ENCODE results near the gene NOD1. TPM values are rescaled to one million over a fixed set of nuclear protein-coding genes. Genes with fewer than 3 reads are reported as not detected.

Gene NOD1
- total and polyA plus RNA-seq, 2 experiments from 2014 or later, result 5.9 to 11.1 TPM

DNA sequence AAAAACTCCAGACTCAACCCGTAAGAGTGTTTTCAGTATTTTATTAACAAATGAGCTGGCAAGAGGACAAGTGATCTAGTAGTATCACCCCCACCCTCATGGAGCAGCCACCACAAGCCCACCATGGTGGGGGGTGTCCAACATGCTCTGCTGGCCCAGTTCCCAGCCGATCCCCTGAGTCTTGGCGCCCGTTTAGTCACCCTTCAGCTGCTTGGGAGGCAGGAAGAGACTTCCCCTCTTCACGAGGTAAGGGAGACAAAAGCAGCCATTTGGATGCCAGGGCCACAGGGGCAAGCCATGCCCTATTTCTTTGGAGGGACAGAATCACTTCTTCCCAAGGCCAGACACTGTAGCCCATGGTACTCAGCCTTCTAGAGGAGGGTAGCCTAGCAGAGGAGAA lies 54.1 kb downstream of the NOD1 start:
- H3K27me3 ChIP-seq (replicated peaks; ENCODE audit: insufficient read depth), result no peaks in the 10 kb centered on the region
- H4K20me1 ChIP-seq (ENCODE audit: insufficient read depth), result no peaks in the 10 kb centered on the region
- no peaks in the 10 kb centered on the region for H3K4me1 ChIP-seq (ENCODE audit: insufficient read depth)
- TF ChIP-seq EZH2phosphoT487 (IDR thresholded peaks at IDR 0.05; ENCODE audit: insufficient read depth, low read depth) (no peak), EZH2 (IDR thresholded peaks at IDR 0.05; ENCODE audit: insufficient read depth, poor library complexity, severe bottlenecking) (no peak)
- WGBS, 2 experiments (ENCODE audit: low coverage in 1 of 2, low lambda C conversion rate in 2 of 2, missing lambda C conversion rate in 2 of 2), result 80 to 81% methylated on average over 5 of the region's 5 CpGs
- DNase-seq, result no peak
- H3F3A ChIP-seq (ENCODE audit: insufficient read depth), result 0 out of 2 replicates have a peak, but pooled peaks cover 9% of the 10 kb centered on the region
- H3K9me3 ChIP-seq (ENCODE audit: low read depth), result no peaks in the 10 kb centered on the region
- no peak overlapping the region for H3K4me2 ChIP-seq (ENCODE audit: unreplicated experiment)
- H3K9me2 ChIP-seq (ENCODE audit: insufficient read depth), result no peaks in the 10 kb centered on the region
- H2AFZ ChIP-seq, result no peak overlapping the region
- in situ Hi-C loops (cut with MboI), result loop anchor here (25.0 kb wide), 1 partner anchor 262 kb away; no protein-coding TSS in a partner anchor
- no peak overlapping the region for H3K4me3 ChIP-seq
- 0 out of 2 replicates have a peak, but pooled peaks cover 7% of the 10 kb centered on the region for H3K36me3 ChIP-seq (ENCODE audit: low read depth)
- H3K27ac ChIP-seq, result no peak overlapping the region
- no peak overlapping the region for H3K9ac ChIP-seq
- no peaks in the 10 kb centered on the region for H3K79me2 ChIP-seq (ENCODE audit: insufficient read depth)

GRCh38 chr7:30423788-30424505 lies 54.6 kb downstream of the NOD1 start:
- H3K27ac ChIP-seq, result no peak overlapping the region
- DNase-seq, result no peak
- no peaks in the 10 kb centered on the region for H3K4me1 ChIP-seq (ENCODE audit: insufficient read depth)
- no peak overlapping the region for H3K4me2 ChIP-seq (ENCODE audit: unreplicated experiment)
- no peaks in the 10 kb centered on the region for H3K9me2 ChIP-seq (ENCODE audit: insufficient read depth)
- 97 to 98% methylated on average over 14 of the region's 14 CpGs for WGBS, 2 experiments (ENCODE audit: low coverage in 1 of 2, low lambda C conversion rate in 2 of 2, missing lambda C conversion rate in 2 of 2)
- H3K27me3 ChIP-seq (replicated peaks; ENCODE audit: insufficient read depth), result no peaks in the 10 kb centered on the region
- H3K9ac ChIP-seq, result no peak overlapping the region
- H3K4me3 ChIP-seq, result no peak overlapping the region
- TF ChIP-seq EZH2phosphoT487 (IDR thresholded peaks at IDR 0.05; ENCODE audit: insufficient read depth, low read depth) (no peak), EZH2 (IDR thresholded peaks at IDR 0.05; ENCODE audit: insufficient read depth, poor library complexity, severe bottlenecking) (no peak)
- in situ Hi-C loops (cut with MboI), result loop anchor here (25.0 kb wide), 1 partner anchor 262 kb away; no protein-coding TSS in a partner anchor
- H3F3A ChIP-seq (ENCODE audit: insufficient read depth), result 0 out of 2 replicates have a peak, but pooled peaks cover 9% of the 10 kb centered on the region
- 0 out of 2 replicates have a peak, but pooled peaks cover 7% of the 10 kb centered on the region for H3K36me3 ChIP-seq (ENCODE audit: low read depth)
- H3K79me2 ChIP-seq (ENCODE audit: insufficient read depth), result no peaks in the 10 kb centered on the region
- no peak overlapping the region for H2AFZ ChIP-seq
- no peaks in the 10 kb centered on the region for H3K9me3 ChIP-seq (ENCODE audit: low read depth)
- no peaks in the 10 kb centered on the region for H4K20me1 ChIP-seq (ENCODE audit: insufficient read depth)

DNA sequence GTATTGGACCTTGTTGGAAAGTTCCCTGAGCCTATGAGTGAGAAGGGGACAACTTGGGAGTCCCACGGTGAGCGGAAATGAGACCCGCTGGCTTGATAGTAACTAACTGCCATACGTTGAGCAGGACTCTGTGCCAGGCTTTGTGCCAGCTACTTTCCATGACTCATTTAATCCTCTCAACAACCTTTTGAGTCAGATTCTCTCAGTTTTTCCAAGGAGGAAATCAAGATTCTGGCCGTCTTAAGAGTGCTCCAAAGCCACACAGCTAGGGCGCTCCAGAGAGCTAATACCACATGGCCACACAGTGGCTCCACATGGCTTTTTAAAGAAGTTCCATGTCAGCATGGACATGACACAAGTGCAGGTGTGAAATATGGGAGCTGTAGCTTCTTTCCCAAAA lies 55.7 kb downstream of the NOD1 start:
- DNase-seq, result peak; percentile 40
- 77 to 81% methylated on average over 6 of the region's 6 CpGs for WGBS, 2 experiments (ENCODE audit: low coverage in 1 of 2, low lambda C conversion rate in 2 of 2, missing lambda C conversion rate in 2 of 2)
- Histone ChIP-seq H4K20me1 (ENCODE audit: insufficient read depth) (no peaks in the 10 kb centered on the region), H3K4me1 (ENCODE audit: insufficient read depth) (no peaks in the 10 kb centered on the region), H3K9me3 (ENCODE audit: low read depth) (no peaks in the 10 kb centered on the region), H3F3A (ENCODE audit: insufficient read depth) (0 out of 2 replicates have a peak, but pooled peaks cover 9% of the 10 kb centered on the region), H2AFZ (no peak overlapping the region), H3K9ac (no peak overlapping the region), H3K4me2 (ENCODE audit: unreplicated experiment) (no peak overlapping the region), H3K4me3 (no peak overlapping the region), H3K36me3 (ENCODE audit: low read depth) (no peaks in the 10 kb centered on the region), H3K27me3 (replicated peaks; ENCODE audit: insufficient read depth) (no peaks in the 10 kb centered on the region), H3K27ac (no peak overlapping the region), H3K79me2 (ENCODE audit: insufficient read depth) (no peaks in the 10 kb centered on the region), H3K9me2 (ENCODE audit: insufficient read depth) (no peaks in the 10 kb centered on the region)
- in situ Hi-C loops (cut with MboI), result loop anchor here (25.0 kb wide), 1 partner anchor 261 kb away; no protein-coding TSS in a partner anchor
- TF ChIP-seq EZH2phosphoT487 (IDR thresholded peaks at IDR 0.05; ENCODE audit: insufficient read depth, low read depth) (no peak), EZH2 (IDR thresholded peaks at IDR 0.05; ENCODE audit: insufficient read depth, poor library complexity, severe bottlenecking) (no peak)

- Histone ChIP-seq H3K9me2 (ENCODE audit: insufficient read depth) (no peaks in the 10 kb centered on the region), H3K27me3 (replicated peaks; ENCODE audit: insufficient read depth) (no peaks in the 10 kb centered on the region), H2AFZ (no peak overlapping the region), H3K9ac (no peak overlapping the region), H3K36me3 (ENCODE audit: low read depth) (no peaks in the 10 kb centered on the region), H3K4me2 (ENCODE audit: unreplicated experiment) (no peak overlapping the region), H3K27ac (no peak overlapping the region), H3K9me3 (ENCODE audit: low read depth) (no peaks in the 10 kb centered on the region), H3F3A (ENCODE audit: insufficient read depth) (0 out of 2 replicates have a peak, but pooled peaks cover 9% of the 10 kb centered on the region), H3K4me3 (no peak overlapping the region), H3K4me1 (ENCODE audit: insufficient read depth) (no peaks in the 10 kb centered on the region), H4K20me1 (ENCODE audit: insufficient read depth) (no peaks in the 10 kb centered on the region), H3K79me2 (ENCODE audit: insufficient read depth) (no peaks in the 10 kb centered on the region)
- in situ Hi-C loops (cut with MboI), result loop anchor here (25.0 kb wide), 1 partner anchor 259 kb away; no protein-coding TSS in a partner anchor
- no peak for TF ChIP-seq EZH2 (IDR thresholded peaks at IDR 0.05; ENCODE audit: insufficient read depth, poor library complexity, severe bottlenecking)
- TF ChIP-seq EZH2phosphoT487 (IDR thresholded peaks at IDR 0.05; ENCODE audit: insufficient read depth, low read depth), result no peak
- DNase-seq, result no peak
- WGBS, 2 experiments (ENCODE audit: low coverage in 1 of 2, low lambda C conversion rate in 2 of 2, missing lambda C conversion rate in 2 of 2), result 57 to 60% methylated on average over 3 of the region's 3 CpGs
Observed at GRCh38 chr7:30421647-30422196, 56.9 kb downstream of the NOD1 start.

Measured in GM23248 (cell line).